A549 (cell line): ENCODE results near the gene VSTM2B. TPM values are rescaled to one million over a fixed set of nuclear protein-coding genes. Genes with fewer than 3 reads are reported as not detected.

ENCODE experiments used
- ATAC-seq, 2 experiments: fragments of 200-7000 bp in 1 of 2; fragments of >200 bp in 1 of 2; cut with Nextera tagmentation in 1 of 2; cut with Tn5 transposase in 1 of 2; 3 replicates each; pipeline versions ENCODE4 v1.8.0 to v1.9.1; 2018 to 2020; ENCODE audit warnings: mild to moderate bottlenecking in 1 of 2, moderate library complexity in 1 of 2
- CTCF ChIA-PET: fragments of 300-600 bp; sonication (Branson Sonifier 250); formaldehyde crosslinking; extraction: SDS; loops from one replicate; lab custom pipeline; 2021; ENCODE audit warnings: antibody characterized with exemption, inconsistent platforms; lab: Yijun Ruan, JAX
- POLR2A ChIA-PET: fragments of 350-600 bp; formaldehyde crosslinking; extraction: SDS; loops from one replicate; lab custom pipeline; 2021; ENCODE audit warnings: antibody characterized with exemption, inconsistent platforms; lab: Yijun Ruan, JAX
- DNase-seq, 2 experiments: peaks; one replicate each; pipeline versions ENCODE4 v3.0.0 to v3.0.0-alpha.2; 2011 to 2016; ENCODE audit warnings: low read depth in 1 of 2, low spot score in 1 of 2
- FAIRE-seq: peaks from 2 replicates; lab custom pipeline; 2011; peaks lifted over from hg19 to GRCh38; lab: Jason Lieb, UNC
- H3K27ac ChIP-seq, 2 experiments: fragments of >200 bp; sonication (Bioruptor Twin); formaldehyde crosslinking; 3 replicates each; pipeline ENCODE4 v1.5.1; 2016 to 2017
- H3K4me1 ChIP-seq: fragments of >200 bp; sonication (Bioruptor Twin); formaldehyde crosslinking; 3 replicates; pipeline ENCODE4 v1.6.1; 2016
- H3K4me2 ChIP-seq: fragments of >200 bp; sonication (Bioruptor Twin); formaldehyde crosslinking; 3 replicates; pipeline ENCODE4 v1.6.1; 2016
- H3K4me3 ChIP-seq: fragments of >200 bp; sonication (Bioruptor Twin); formaldehyde crosslinking; 3 replicates; pipeline ENCODE4 v1.5.1; 2016
- H3K9me3 ChIP-seq: fragments of >200 bp; sonication (Bioruptor Twin); formaldehyde crosslinking; 3 replicates; pipeline ENCODE4 v1.6.1; 2016
- CBX2 ChIP-seq: fragments of 200-600 bp; sonication (generic); IDR thresholded peaks from 2 replicates; pipeline ENCODE4 v1.6.1; 2016; ENCODE audit warnings: low read depth, mild to moderate bottlenecking, borderline replicate concordance
- CHD4 ChIP-seq: fragments of 200-600 bp; sonication (generic); IDR thresholded peaks from 2 replicates; pipeline ENCODE4 v1.6.1; 2016; ENCODE audit warnings: antibody characterized with exemption, mild to moderate bottlenecking, borderline replicate concordance
- EHF ChIP-seq: fragments of 250-450 bp; sonication (Bioruptor Pico); IDR thresholded peaks from 2 replicates; pipeline ENCODE4 v1.5.0; 2020; ENCODE audit warnings: mild to moderate bottlenecking
- ESRRA ChIP-seq: fragments of 150-350 bp; IDR thresholded peaks from 2 replicates; pipeline ENCODE4 v1.6.1; 2014; ENCODE audit warnings: mild to moderate bottlenecking, low read length, borderline replicate concordance
- FOSB ChIP-seq: fragments of 250-450 bp; sonication (Bioruptor Pico); IDR thresholded peaks from 2 replicates; pipeline ENCODE4 v1.5.0; 2020; ENCODE audit warnings: mild to moderate bottlenecking, moderate library complexity
- FOSL2 ChIP-seq, 2 experiments: fragments of 450-650 bp in 1 of 2; fragments of >200 bp in 1 of 2; sonication (Bioruptor Twin) in 1 of 2; formaldehyde crosslinking; IDR thresholded peaks; 2 replicates each; pipeline versions ENCODE4 v1.5.0 to v1.6.1; 2016 to 2020; ENCODE audit warnings: mild to moderate bottlenecking in 1 of 2, moderate library complexity in 1 of 2
- FOXS1 ChIP-seq: fragments of 250-450 bp; sonication (Bioruptor Pico); IDR thresholded peaks from 2 replicates; pipeline ENCODE4 v1.5.0; 2020; ENCODE audit warnings: mild to moderate bottlenecking, moderate library complexity
- GATA3 ChIP-seq: IDR thresholded peaks from 2 replicates; pipeline ENCODE4 v1.6.1; 2012; ENCODE audit warnings: borderline replicate concordance
- MAZ ChIP-seq: fragments of 150-350 bp; IDR thresholded peaks from 2 replicates; pipeline ENCODE4 v1.6.1; 2014; ENCODE audit warnings: antibody characterized with exemption, low read depth, low read length, borderline replicate concordance
- NFE2L2 ChIP-seq: fragments of 150-350 bp; conservative IDR thresholded peaks from 2 replicates; pipeline ENCODE4 v1.6.1; 2014; ENCODE audit warnings: low read length
- POLR2AphosphoS2 ChIP-seq: conservative IDR thresholded peaks from 2 replicates; pipeline ENCODE4 v1.6.1; 2012; ENCODE audit warnings: low read length, improper control_type of control experiment, inconsistent platforms
- RARB ChIP-seq: fragments of 250-450 bp; sonication (Bioruptor Pico); IDR thresholded peaks from 2 replicates; pipeline ENCODE4 v1.8.0; 2021; ENCODE audit warnings: mild to moderate bottlenecking, moderate library complexity
- RCOR1 ChIP-seq: fragments of 150-350 bp; IDR thresholded peaks from 2 replicates; pipeline ENCODE4 v1.6.1; 2014; ENCODE audit warnings: antibody characterized with exemption, low read length, low read depth
- RNF2 ChIP-seq: fragments of 200-600 bp; sonication (generic); IDR thresholded peaks from 2 replicates; pipeline ENCODE4 v1.6.1; 2016; ENCODE audit warnings: low read depth, mild to moderate bottlenecking, antibody characterized with exemption, moderate library complexity, borderline replicate concordance
- SREBF2 ChIP-seq: fragments of 450-650 bp; IDR thresholded peaks from 2 replicates; pipeline ENCODE4 v1.6.1; 2014; ENCODE audit warnings: mild to moderate bottlenecking, moderate library complexity
- TFCP2L1 ChIP-seq: fragments of 250-450 bp; sonication (Bioruptor Pico); IDR thresholded peaks from 2 replicates; pipeline ENCODE4 v1.5.0; 2021; ENCODE audit warnings: mild to moderate bottlenecking
- ZSCAN20 ChIP-seq: fragments of 250-450 bp; sonication (Bioruptor Pico); IDR thresholded peaks from 2 replicates; pipeline ENCODE4 v1.8.0; 2022; ENCODE audit warnings: mild to moderate bottlenecking, moderate library complexity
- WGBS: methylation state at CpG from one replicate; pipeline ENCODE4 v1.1.6; 2017; ENCODE audit errors: missing lambda C conversion rate; 5-methylcytosine and 5-hydroxymethylcytosine counted together
- polyA plus RNA-seq, 4 experiments: library from polyadenylated mRNA; depleted of rRNA in 3 of 4; stranded (reverse); fragments of >200 nt; fragmentation: RNase III in 1 of 4; extraction: RNeasy Plus Mini Kit Qiagen cat#74134 plus additional on column Dnase treatment in 1 of 4; gene quantifications; 2 replicates in 3 of 4; 3 replicates in 1 of 4; pipeline ENCODE4 v1.2.3, GENCODE V29; 2011 to 2017
- TF ChIP-seq, protein P1 (sequence below): fragments of 450-650 bp; IDR thresholded peaks from 2 replicates; pipeline ENCODE4 v1.6.1; 2014; ENCODE audit warnings: antibody characterized with exemption
- TF ChIP-seq, protein P2 (sequence below): IDR thresholded peaks from 2 replicates; pipeline ENCODE4 v1.6.1; 2012
- TF ChIP-seq, protein P3 (sequence below): fragments of >200 bp; sonication (Bioruptor Twin); formaldehyde crosslinking; IDR thresholded peaks from 2 replicates; pipeline ENCODE4 v1.6.1; 2016
- TF ChIP-seq, protein P4 (sequence below): fragments of 250-450 bp; sonication (Bioruptor Pico); IDR thresholded peaks from 2 replicates; pipeline ENCODE4 v1.5.0; 2021; ENCODE audit warnings: mild to moderate bottlenecking, moderate library complexity, borderline replicate concordance

The VSTM2B gene
- polyA plus RNA-seq, 2 of the 4 experiments (the other 2 are of a cell fraction): not detected

DNA sequence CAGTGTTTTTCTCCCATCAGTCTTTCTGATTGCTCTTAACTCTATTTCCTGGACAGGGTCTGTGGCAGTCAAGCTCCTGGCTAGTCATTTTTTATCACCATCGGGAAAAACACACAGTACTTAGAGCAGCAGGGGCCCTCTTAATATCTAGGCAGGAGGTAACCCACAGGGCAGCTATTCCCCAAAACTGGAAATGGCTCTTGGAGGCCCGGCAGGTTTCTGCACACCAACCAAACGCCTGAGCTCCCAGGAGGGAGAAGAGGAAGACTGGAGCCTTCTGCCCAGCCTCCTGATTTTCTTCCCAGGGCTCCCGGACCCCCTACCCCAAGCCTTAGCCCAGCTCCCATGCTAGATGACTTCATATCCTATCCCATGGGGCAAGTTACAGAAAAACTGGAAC is 49.3 kb upstream of the VSTM2B start (continued):
- TF ChIP-seq, protein P1, sequence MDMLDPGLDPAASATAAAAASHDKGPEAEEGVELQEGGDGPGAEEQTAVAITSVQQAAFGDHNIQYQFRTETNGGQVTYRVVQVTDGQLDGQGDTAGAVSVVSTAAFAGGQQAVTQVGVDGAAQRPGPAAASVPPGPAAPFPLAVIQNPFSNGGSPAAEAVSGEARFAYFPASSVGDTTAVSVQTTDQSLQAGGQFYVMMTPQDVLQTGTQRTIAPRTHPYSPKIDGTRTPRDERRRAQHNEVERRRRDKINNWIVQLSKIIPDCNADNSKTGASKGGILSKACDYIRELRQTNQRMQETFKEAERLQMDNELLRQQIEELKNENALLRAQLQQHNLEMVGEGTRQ: no peak

DNA sequence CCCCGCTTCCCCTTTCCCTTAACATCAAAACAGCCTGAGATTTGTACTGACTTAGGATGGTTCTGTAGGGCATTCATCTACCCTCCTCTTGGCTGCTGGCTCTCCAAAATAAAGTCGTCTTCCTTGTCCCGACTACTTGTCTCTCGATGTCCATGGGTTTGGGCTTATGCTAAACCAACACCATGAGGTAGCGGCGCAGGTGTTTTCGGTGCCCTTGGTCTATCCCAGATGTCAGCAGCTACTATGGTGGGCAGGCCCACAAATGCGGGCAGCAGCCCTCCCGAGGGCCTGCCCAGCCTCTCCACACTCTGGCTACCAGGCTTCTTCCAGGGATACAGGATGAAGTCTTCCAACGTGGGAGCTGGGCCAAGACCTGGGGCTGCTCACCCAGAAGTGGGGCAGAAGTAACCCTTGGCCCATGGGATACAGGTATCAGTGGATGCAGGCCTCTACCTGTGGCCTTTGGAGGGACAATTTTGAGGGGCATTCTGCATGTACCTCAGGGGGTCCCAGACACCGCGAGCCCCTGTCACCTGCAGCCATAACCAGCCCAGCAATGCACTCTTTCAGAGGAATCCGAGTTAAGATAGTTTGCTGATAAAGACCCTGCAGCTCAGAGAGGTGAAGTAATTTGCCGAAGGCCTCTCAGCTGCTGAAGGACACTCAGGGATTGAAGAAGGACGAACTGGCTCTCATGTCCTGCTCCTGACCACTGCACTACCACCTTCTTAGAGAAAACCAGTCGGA is 47.8 kb upstream of the VSTM2B start:
- CTCF ChIA-PET: interaction anchor here (0.7 to 2.6 kb wide), 8 partner anchors 9 to 725 kb away, joined by 3 to 15 read pairs (median 3); no protein-coding TSS in a partner anchor
- Histone ChIP-seq H3K9me3 (peaks cover 6% of the 10 kb centered on the region; the same call in 2 of the 3 replicates), H3K27ac (no peak overlapping the region), H3K4me1 (no peaks in the 10 kb centered on the region), H3K4me3 (no peak overlapping the region), H3K4me2 (no peak overlapping the region)
- POLR2A ChIA-PET: no interaction called here
- ATAC-seq: no peak
- TF ChIP-seq ZSCAN20 (CRISPR knock-in tag) (no peak), MAZ (no peak), RCOR1 (no peak), FOSL2 (IDR thresholded peaks at IDR 0.05) (no peak), FOSL2 (CRISPR knock-in tag; IDR thresholded peaks at IDR 0.05) (no peak), ESRRA (no peak), CBX2 (no peak), EHF (CRISPR knock-in tag) (no peak), POLR2AphosphoS2 (no peak), CHD4 (no peak), RNF2 (no peak), NFE2L2 (no peak), RARB (CRISPR knock-in tag) (no peak), FOXS1 (CRISPR knock-in tag) (no peak), FOSB (CRISPR knock-in tag) (no peak), TFCP2L1 (CRISPR knock-in tag) (no peak), SREBF2 (no peak), GATA3 (no peak)
- TF ChIP-seq, protein P2, sequence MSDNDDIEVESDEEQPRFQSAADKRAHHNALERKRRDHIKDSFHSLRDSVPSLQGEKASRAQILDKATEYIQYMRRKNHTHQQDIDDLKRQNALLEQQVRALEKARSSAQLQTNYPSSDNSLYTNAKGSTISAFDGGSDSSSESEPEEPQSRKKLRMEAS: no peak
- TF ChIP-seq, protein P3, sequence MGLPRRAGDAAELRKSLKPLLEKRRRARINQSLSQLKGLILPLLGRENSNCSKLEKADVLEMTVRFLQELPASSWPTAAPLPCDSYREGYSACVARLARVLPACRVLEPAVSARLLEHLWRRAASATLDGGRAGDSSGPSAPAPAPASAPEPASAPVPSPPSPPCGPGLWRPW: no peak
- TF ChIP-seq, protein P4, sequence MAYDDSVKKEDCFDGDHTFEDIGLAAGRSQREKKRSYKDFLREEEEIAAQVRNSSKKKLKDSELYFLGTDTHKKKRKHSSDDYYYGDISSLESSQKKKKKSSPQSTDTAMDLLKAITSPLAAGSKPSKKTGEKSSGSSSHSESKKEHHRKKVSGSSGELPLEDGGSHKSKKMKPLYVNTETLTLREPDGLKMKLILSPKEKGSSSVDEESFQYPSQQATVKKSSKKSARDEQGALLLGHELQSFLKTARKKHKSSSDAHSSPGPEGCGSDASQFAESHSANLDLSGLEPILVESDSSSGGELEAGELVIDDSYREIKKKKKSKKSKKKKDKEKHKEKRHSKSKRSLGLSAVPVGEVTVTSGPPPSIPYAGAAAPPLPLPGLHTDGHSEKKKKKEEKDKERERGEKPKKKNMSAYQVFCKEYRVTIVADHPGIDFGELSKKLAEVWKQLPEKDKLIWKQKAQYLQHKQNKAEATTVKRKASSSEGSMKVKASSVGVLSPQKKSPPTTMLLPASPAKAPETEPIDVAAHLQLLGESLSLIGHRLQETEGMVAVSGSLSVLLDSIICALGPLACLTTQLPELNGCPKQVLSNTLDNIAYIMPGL (CRISPR knock-in tag): no peak
- 28% methylated on average over 16 of the region's 16 CpGs for WGBS
- DNase-seq: no peak
- no peak for FAIRE-seq
